ENCODE measurements around the gene RPS24. TPM values are rescaled to one million over a fixed set of nuclear protein-coding genes. Genes with fewer than 3 reads are reported as not detected.
"Not testable (repeated sequence)": the region's sequence is repeated elsewhere in the genome, so short reads cannot be mapped to it uniquely, and the experiment has no call there.

RPS24 gene
- total RNA-seq, 5 donors from 2014 or later (not counting 1 experiment from before 2014, with no cell fraction given) = 1,070 to 1,783 (median 1,384) TPM

DNA sequence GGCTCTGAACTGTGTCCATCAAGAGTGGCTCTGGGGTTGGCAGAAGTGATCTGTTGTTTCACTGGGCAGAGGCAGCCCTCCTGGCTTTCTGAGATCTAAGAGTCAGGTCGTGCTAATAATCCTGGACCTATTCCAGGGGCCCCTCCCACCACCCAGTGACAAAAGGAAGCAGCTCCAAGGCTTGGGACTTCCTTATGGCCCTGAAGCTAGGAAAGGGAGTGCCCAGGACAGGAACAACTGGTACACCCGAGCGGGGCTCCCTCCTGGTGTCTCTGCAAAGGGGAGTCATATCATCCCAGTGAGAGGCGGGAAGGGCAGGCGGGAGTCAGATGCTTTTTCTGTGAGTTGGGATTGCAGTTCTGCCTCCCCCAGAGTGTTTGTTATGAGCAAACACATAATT, 32.3 kb downstream of the RPS24 start:
- no CpG with 5 or more reads among the region's 5 CpGs for WGBS (ENCODE audit: insufficient coverage)
- Histone ChIP-seq H3K27me3 (replicated peaks in 1 of 2; ENCODE audit: control insufficient read depth in 2 of 2, extremely low read depth in 1 of 2, insufficient read depth in 2 of 2, low read length in 1 of 2) (peaks cover 0 to 19% of the 10 kb centered on the region in 2 experiments), H3K27ac (ENCODE audit: low read length) (no peak overlapping the region), H3K36me3 (ENCODE audit: control insufficient read depth in 2 of 2, extremely low read depth in 1 of 2, insufficient read depth in 1 of 2, low read length in 1 of 2) (no peaks in the 10 kb centered on the region), H3K4me3 (ENCODE audit: control insufficient read depth in 1 of 2, extremely low read depth in 1 of 2, low read length in 1 of 2) (no peak overlapping the region), H3K4me1 (ENCODE audit: control insufficient read depth in 1 of 2, extremely low read depth in 1 of 2, insufficient read depth in 2 of 2, low read length in 2 of 2) (peaks cover 0 to 14% of the 10 kb centered on the region in 2 experiments), H3K9me3 (no peaks in the 10 kb centered on the region)
- ChIA-PET CTCF (interaction anchor here in 1 of 2 donors (1.0 kb wide), 1 partner anchor 17 kb away, joined by 3 read pairs; no protein-coding TSS in a partner anchor), POLR2A (no interaction called here)
- H3K36me3 Mint-ChIP-seq = peaks cover 2% of the 10 kb centered on the region
- H3K27ac Mint-ChIP-seq = no peak overlapping the region
- no peak overlapping the region for H3K4me3 Mint-ChIP-seq
- no peaks in the 10 kb centered on the region for H3K9me3 Mint-ChIP-seq
- H3K27me3 Mint-ChIP-seq = peaks cover 3 to 7% of the 10 kb centered on the region in 2 donors
- no peak for ATAC-seq (replicated peaks in 1 of 4)
- peaks cover 7 to 11% (median 7%) of the 10 kb centered on the region in 3 donors for H3K4me1 Mint-ChIP-seq
- DNase-seq = no peak

GRCh38 chr10:78066728-78067430, 33.2 kb downstream of the RPS24 start:
- no peak for DNase-seq
- no peak for ATAC-seq (replicated peaks in 1 of 4)
- Histone ChIP-seq H3K9me3 (no peaks in the 10 kb centered on the region), H3K36me3 (ENCODE audit: control insufficient read depth in 2 of 2, extremely low read depth in 1 of 2, insufficient read depth in 1 of 2, low read length in 1 of 2) (no peaks in the 10 kb centered on the region), H3K27me3 (replicated peaks in 1 of 2; ENCODE audit: control insufficient read depth in 2 of 2, extremely low read depth in 1 of 2, insufficient read depth in 2 of 2, low read length in 1 of 2) (peaks cover 0 to 16% of the 10 kb centered on the region in 2 experiments), H3K4me1 (ENCODE audit: control insufficient read depth in 1 of 2, extremely low read depth in 1 of 2, insufficient read depth in 2 of 2, low read length in 2 of 2) (peaks cover 0 to 9% of the 10 kb centered on the region in 2 experiments), H3K27ac (ENCODE audit: low read length) (no peak overlapping the region), H3K4me3 (ENCODE audit: control insufficient read depth in 1 of 2, extremely low read depth in 1 of 2, low read length in 1 of 2) (no peak overlapping the region)
- H3K9me3 Mint-ChIP-seq = no peaks in the 10 kb centered on the region
- H3K4me3 Mint-ChIP-seq = no peak overlapping the region
- H3K27ac Mint-ChIP-seq = no peak overlapping the region
- ChIA-PET CTCF (no interaction called here), POLR2A (no interaction called here)
- H3K4me1 Mint-ChIP-seq = peaks cover 7 to 11% (median 7%) of the 10 kb centered on the region in 3 donors
- H3K36me3 Mint-ChIP-seq = peaks cover 2% of the 10 kb centered on the region
- peaks cover 3 to 7% of the 10 kb centered on the region in 2 donors for H3K27me3 Mint-ChIP-seq
- 86% methylated on average over 9 of the region's 11 CpGs for WGBS (ENCODE audit: insufficient coverage)

DNA sequence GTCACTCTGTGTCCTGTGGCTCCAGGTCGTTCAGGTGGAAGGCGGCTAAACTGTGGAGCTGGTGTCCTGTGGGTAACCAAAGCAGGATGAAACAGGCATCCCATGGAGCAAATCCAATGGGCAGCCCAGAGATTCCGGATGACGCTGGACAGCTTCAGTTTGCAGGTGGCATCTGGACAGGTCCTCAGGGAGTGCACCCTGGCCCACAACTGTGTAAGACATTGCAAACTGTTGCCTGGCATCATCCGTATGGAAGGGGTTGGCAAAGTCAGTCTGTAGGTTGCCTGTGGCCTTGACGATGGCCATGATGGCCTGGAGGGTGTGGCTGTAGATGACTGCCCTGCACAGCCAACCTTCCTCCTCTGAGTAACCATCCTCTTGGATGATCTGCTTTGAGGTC, 35.5 kb downstream of the RPS24 start:
- no peaks in the 10 kb centered on the region for H3K4me1 ChIP-seq (ENCODE audit: control insufficient read depth in 1 of 2, extremely low read depth in 1 of 2, insufficient read depth in 2 of 2, low read length in 2 of 2)
- ChIA-PET POLR2A (no interaction called here), CTCF (no interaction called here)
- Mint-ChIP-seq H3K36me3 (peaks cover 3% of the 10 kb centered on the region), H3K4me1 (no peaks in the 10 kb centered on the region), H3K4me3 (no peak overlapping the region), H3K9me3 (peaks cover under 1 to 2% (median 2%) of the 10 kb centered on the region in 3 donors), H3K27ac (no peak overlapping the region), H3K27me3 (no peaks in the 10 kb centered on the region)
- DNase-seq (no peak), ATAC-seq (replicated peaks in 1 of 4) (no peak)
- no peaks in the 10 kb centered on the region for H3K9me3 ChIP-seq
- no peak overlapping the region for H3K27ac ChIP-seq (ENCODE audit: low read length)
- WGBS (ENCODE audit: insufficient coverage) = 91% methylated on average over 5 of the region's 6 CpGs
- H3K27me3 ChIP-seq (replicated peaks in 1 of 2; ENCODE audit: control insufficient read depth in 2 of 2, extremely low read depth in 1 of 2, insufficient read depth in 2 of 2, low read length in 1 of 2) = peaks cover 0 to 13% of the 10 kb centered on the region in 2 experiments
- H3K36me3 ChIP-seq (ENCODE audit: control insufficient read depth in 2 of 2, extremely low read depth in 1 of 2, insufficient read depth in 1 of 2, low read length in 1 of 2) = no peaks in the 10 kb centered on the region
- H3K4me3 ChIP-seq (ENCODE audit: control insufficient read depth in 1 of 2, extremely low read depth in 1 of 2, low read length in 1 of 2) = no peak overlapping the region

DNA sequence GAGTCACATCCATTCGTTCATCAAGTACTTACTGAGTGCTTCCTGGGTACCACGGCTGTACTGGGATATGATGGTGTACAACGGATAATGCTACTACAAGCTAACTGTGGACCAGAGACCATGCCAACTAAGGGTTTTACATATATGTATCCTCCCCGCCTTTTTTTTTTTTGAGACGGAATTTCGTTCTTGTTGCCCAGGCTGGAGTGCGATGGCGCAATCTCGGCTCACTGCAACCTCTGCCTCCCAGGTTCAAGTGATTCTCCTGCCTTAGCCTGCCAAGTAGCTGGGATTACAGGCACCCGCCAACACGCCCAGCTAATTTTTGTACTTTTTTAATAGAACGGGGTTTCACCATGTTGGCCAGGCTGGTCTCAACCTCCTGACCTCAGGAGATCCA, 36.4 kb downstream of the RPS24 start:
- H3K4me1 Mint-ChIP-seq; H3K27ac Mint-ChIP-seq; CTCF ChIA-PET; DNase-seq; H3K4me1 ChIP-seq (ENCODE audit: control insufficient read depth in 1 of 2, extremely low read depth in 1 of 2, insufficient read depth in 2 of 2, low read length in 2 of 2); H3K36me3 Mint-ChIP-seq; H3K9me3 Mint-ChIP-seq; H3K9me3 ChIP-seq; H3K27me3 Mint-ChIP-seq; ATAC-seq (replicated peaks in 1 of 4); H3K36me3 ChIP-seq (ENCODE audit: control insufficient read depth in 2 of 2, extremely low read depth in 1 of 2, insufficient read depth in 1 of 2, low read length in 1 of 2); H3K27ac ChIP-seq (ENCODE audit: low read length); H3K4me3 ChIP-seq (ENCODE audit: control insufficient read depth in 1 of 2, extremely low read depth in 1 of 2, low read length in 1 of 2); H3K4me3 Mint-ChIP-seq; POLR2A ChIA-PET: not testable (repeated sequence)
- 98% methylated on average over 6 of the region's 12 CpGs for WGBS (ENCODE audit: insufficient coverage)
- H3K27me3 ChIP-seq (replicated peaks in 1 of 2; ENCODE audit: control insufficient read depth in 2 of 2, extremely low read depth in 1 of 2, insufficient read depth in 2 of 2, low read length in 1 of 2) = peaks cover 0 to 13% of the 10 kb centered on the region in 2 experiments

GRCh38 chr10:78070726-78071125, 37.1 kb downstream of the RPS24 start:
- peaks cover 0 to 12% of the 10 kb centered on the region in 2 experiments for H3K27me3 ChIP-seq (replicated peaks in 1 of 2; ENCODE audit: control insufficient read depth in 2 of 2, extremely low read depth in 1 of 2, insufficient read depth in 2 of 2, low read length in 1 of 2)
- H3K4me3 ChIP-seq (ENCODE audit: control insufficient read depth in 1 of 2, extremely low read depth in 1 of 2, low read length in 1 of 2) = no peak overlapping the region
- DNase-seq (no peak), ATAC-seq (replicated peaks in 1 of 4) (no peak)
- H3K27me3 Mint-ChIP-seq = no peaks in the 10 kb centered on the region
- H3K4me3 Mint-ChIP-seq = no peak overlapping the region
- no peaks in the 10 kb centered on the region for H3K9me3 ChIP-seq
- ChIA-PET POLR2A (no interaction called here), CTCF (no interaction called here)
- 83% methylated on average over 1 of the region's 5 CpGs for WGBS (ENCODE audit: insufficient coverage)
- peaks cover 7% of the 10 kb centered on the region for H3K36me3 Mint-ChIP-seq
- no peaks in the 10 kb centered on the region for H3K36me3 ChIP-seq (ENCODE audit: control insufficient read depth in 2 of 2, extremely low read depth in 1 of 2, insufficient read depth in 1 of 2, low read length in 1 of 2)
- H3K9me3 Mint-ChIP-seq = peaks cover 2 to 6% (median 5%) of the 10 kb centered on the region in 3 donors
- H3K4me1 ChIP-seq (ENCODE audit: control insufficient read depth in 1 of 2, extremely low read depth in 1 of 2, insufficient read depth in 2 of 2, low read length in 2 of 2) = no peaks in the 10 kb centered on the region
- H3K27ac Mint-ChIP-seq = no peak overlapping the region
- H3K4me1 Mint-ChIP-seq = no peaks in the 10 kb centered on the region
- no peak overlapping the region for H3K27ac ChIP-seq (ENCODE audit: low read length)

- H3K9me3 Mint-ChIP-seq = peaks cover 2 to 6% (median 5%) of the 10 kb centered on the region in 3 donors
- WGBS (ENCODE audit: insufficient coverage) = 57% methylated on average over 1 of the region's 4 CpGs
- H3K27ac ChIP-seq (ENCODE audit: low read length) = no peak overlapping the region
- H3K27ac Mint-ChIP-seq = no peak overlapping the region
- no peaks in the 10 kb centered on the region for H3K9me3 ChIP-seq
- H3K36me3 ChIP-seq (ENCODE audit: control insufficient read depth in 2 of 2, extremely low read depth in 1 of 2, insufficient read depth in 1 of 2, low read length in 1 of 2) = no peaks in the 10 kb centered on the region
- H3K36me3 Mint-ChIP-seq = peaks cover 7% of the 10 kb centered on the region
- ChIA-PET CTCF (no interaction called here), POLR2A (no interaction called here)
- peaks cover 0 to 7% of the 10 kb centered on the region in 2 experiments for H3K27me3 ChIP-seq (replicated peaks in 1 of 2; ENCODE audit: control insufficient read depth in 2 of 2, extremely low read depth in 1 of 2, insufficient read depth in 2 of 2, low read length in 1 of 2)
- no peaks in the 10 kb centered on the region for H3K27me3 Mint-ChIP-seq
- no peak overlapping the region for H3K4me3 Mint-ChIP-seq
- no peaks in the 10 kb centered on the region for H3K4me1 ChIP-seq (ENCODE audit: control insufficient read depth in 1 of 2, extremely low read depth in 1 of 2, insufficient read depth in 2 of 2, low read length in 2 of 2)
- DNase-seq (no peak), ATAC-seq (replicated peaks in 1 of 4) (no peak)
- no peaks in the 10 kb centered on the region for H3K4me1 Mint-ChIP-seq
- no peak overlapping the region for H3K4me3 ChIP-seq (ENCODE audit: control insufficient read depth in 1 of 2, extremely low read depth in 1 of 2, low read length in 1 of 2)
Observed at GRCh38 chr10:78071140-78071856, 37.6 kb downstream of the RPS24 start.
